Measurements from ENCODE around the gene TMEM125.

Gene TMEM125

GRCh38 chr1:43252225-43252624 lies 17.6 kb upstream of the TMEM125 start:
- no peak overlapping the region for H3K9ac ChIP-seq (ENCODE audit: low read length)
- H3K9me3 ChIP-seq (ENCODE audit: control insufficient read depth, low read length) = no peaks in the 10 kb centered on the region
- no peaks in the 10 kb centered on the region for H3K27me3 ChIP-seq (ENCODE audit: control insufficient read depth, insufficient read depth, low read length)
- H3K4me1 ChIP-seq (ENCODE audit: control insufficient read depth, insufficient read depth, low read length) = peaks cover 30% of the 10 kb centered on the region
- H3K4me3 ChIP-seq (ENCODE audit: low read length) = no peak overlapping the region
- H3K36me3 ChIP-seq (ENCODE audit: control insufficient read depth, insufficient read depth, low read length) = no peaks in the 10 kb centered on the region

GRCh38 chr1:43253173-43253572 lies 16.6 kb upstream of the TMEM125 start:
- H3K4me1 ChIP-seq (ENCODE audit: control insufficient read depth, insufficient read depth, low read length) = peaks cover 35% of the 10 kb centered on the region
- H3K4me3 ChIP-seq (ENCODE audit: low read length) = no peak overlapping the region
- H3K9me3 ChIP-seq (ENCODE audit: control insufficient read depth, low read length) = no peaks in the 10 kb centered on the region
- H3K36me3 ChIP-seq (ENCODE audit: control insufficient read depth, insufficient read depth, low read length) = no peaks in the 10 kb centered on the region
- H3K27me3 ChIP-seq (ENCODE audit: control insufficient read depth, insufficient read depth, low read length) = no peaks in the 10 kb centered on the region
- no peak overlapping the region for H3K9ac ChIP-seq (ENCODE audit: low read length)

GRCh38 chr1:43253876-43254275 lies 15.9 kb upstream of the TMEM125 start:
- H3K27me3 ChIP-seq (ENCODE audit: control insufficient read depth, insufficient read depth, low read length) = no peaks in the 10 kb centered on the region
- peaks cover 35% of the 10 kb centered on the region for H3K4me1 ChIP-seq (ENCODE audit: control insufficient read depth, insufficient read depth, low read length)
- H3K9ac ChIP-seq (ENCODE audit: low read length) = no peak overlapping the region
- H3K36me3 ChIP-seq (ENCODE audit: control insufficient read depth, insufficient read depth, low read length) = no peaks in the 10 kb centered on the region
- no peaks in the 10 kb centered on the region for H3K9me3 ChIP-seq (ENCODE audit: control insufficient read depth, low read length)
- H3K4me3 ChIP-seq (ENCODE audit: low read length) = no peak overlapping the region

- Histone ChIP-seq H3K27me3 (ENCODE audit: control insufficient read depth, insufficient read depth, low read length) (no peaks in the 10 kb centered on the region), H3K9me3 (ENCODE audit: control insufficient read depth, low read length) (no peaks in the 10 kb centered on the region), H3K36me3 (ENCODE audit: control insufficient read depth, insufficient read depth, low read length) (no peaks in the 10 kb centered on the region), H3K9ac (ENCODE audit: low read length) (no peak overlapping the region), H3K4me1 (ENCODE audit: control insufficient read depth, insufficient read depth, low read length) (peaks cover 35% of the 10 kb centered on the region), H3K4me3 (ENCODE audit: low read length) (no peak overlapping the region)
Observed at GRCh38 chr1:43255438-43256210, 14.2 kb upstream of the TMEM125 start.

GRCh38 chr1:43256675-43257570 lies 12.9 kb upstream of the TMEM125 start:
- Histone ChIP-seq H3K9me3 (ENCODE audit: control insufficient read depth, low read length) (no peaks in the 10 kb centered on the region), H3K9ac (ENCODE audit: low read length) (peak overlapping the region; percentile 19), H3K4me3 (ENCODE audit: low read length) (no peak overlapping the region)

GRCh38 chr1:43258370-43258769 lies 11.4 kb upstream of the TMEM125 start:
- H3K9me3 ChIP-seq (ENCODE audit: control insufficient read depth, low read length) = no peaks in the 10 kb centered on the region
- no peaks in the 10 kb centered on the region for H3K36me3 ChIP-seq (ENCODE audit: control insufficient read depth, insufficient read depth, low read length)
- no peak overlapping the region for H3K9ac ChIP-seq (ENCODE audit: low read length)
- peaks cover 35% of the 10 kb centered on the region for H3K4me1 ChIP-seq (ENCODE audit: control insufficient read depth, insufficient read depth, low read length)
- no peaks in the 10 kb centered on the region for H3K27me3 ChIP-seq (ENCODE audit: control insufficient read depth, insufficient read depth, low read length)
- H3K4me3 ChIP-seq (ENCODE audit: low read length) = no peak overlapping the region

More at GRCh38 chr1:43256675-43257570, 12.9 kb upstream of the TMEM125 start:
- no peaks in the 10 kb centered on the region for H3K27me3 ChIP-seq (ENCODE audit: control insufficient read depth, insufficient read depth, low read length)
- peaks cover 35% of the 10 kb centered on the region for H3K4me1 ChIP-seq (ENCODE audit: control insufficient read depth, insufficient read depth, low read length)
- no peaks in the 10 kb centered on the region for H3K36me3 ChIP-seq (ENCODE audit: control insufficient read depth, insufficient read depth, low read length)

GRCh38 chr1:43265431-43265830 lies 4.4 kb upstream of the TMEM125 start:
- H3K4me3 ChIP-seq (ENCODE audit: low read length) = no peak overlapping the region
- H3K27me3 ChIP-seq (ENCODE audit: control insufficient read depth, insufficient read depth, low read length) = no peaks in the 10 kb centered on the region
- no peak overlapping the region for H3K9ac ChIP-seq (ENCODE audit: low read length)
- H3K9me3 ChIP-seq (ENCODE audit: control insufficient read depth, low read length) = no peaks in the 10 kb centered on the region
- no peaks in the 10 kb centered on the region for H3K36me3 ChIP-seq (ENCODE audit: control insufficient read depth, insufficient read depth, low read length)
- peaks cover 14% of the 10 kb centered on the region for H3K4me1 ChIP-seq (ENCODE audit: control insufficient read depth, insufficient read depth, low read length)

GRCh38 chr1:43266881-43267280 lies 2.9 kb upstream of the TMEM125 start:
- Histone ChIP-seq H3K27me3 (ENCODE audit: control insufficient read depth, insufficient read depth, low read length) (no peaks in the 10 kb centered on the region), H3K4me3 (ENCODE audit: low read length) (no peak overlapping the region), H3K36me3 (ENCODE audit: control insufficient read depth, insufficient read depth, low read length) (no peaks in the 10 kb centered on the region), H3K9me3 (ENCODE audit: control insufficient read depth, low read length) (no peaks in the 10 kb centered on the region), H3K9ac (ENCODE audit: low read length) (no peak overlapping the region), H3K4me1 (ENCODE audit: control insufficient read depth, insufficient read depth, low read length) (peaks cover 19% of the 10 kb centered on the region)

- Histone ChIP-seq H3K27me3 (ENCODE audit: control insufficient read depth, insufficient read depth, low read length) (no peaks in the 10 kb centered on the region), H3K9ac (ENCODE audit: low read length) (no peak overlapping the region), H3K36me3 (ENCODE audit: control insufficient read depth, insufficient read depth, low read length) (no peaks in the 10 kb centered on the region), H3K9me3 (ENCODE audit: control insufficient read depth, low read length) (no peaks in the 10 kb centered on the region), H3K4me3 (ENCODE audit: low read length) (no peak overlapping the region), H3K4me1 (ENCODE audit: control insufficient read depth, insufficient read depth, low read length) (peaks cover 24% of the 10 kb centered on the region)
Observed at GRCh38 chr1:43267291-43267805, 2.4 kb upstream of the TMEM125 start.

- Histone ChIP-seq H3K27me3 (ENCODE audit: control insufficient read depth, insufficient read depth, low read length) (no peaks in the 10 kb centered on the region), H3K9ac (ENCODE audit: low read length) (no peak overlapping the region), H3K36me3 (ENCODE audit: control insufficient read depth, insufficient read depth, low read length) (no peaks in the 10 kb centered on the region), H3K9me3 (ENCODE audit: control insufficient read depth, low read length) (no peaks in the 10 kb centered on the region), H3K4me1 (ENCODE audit: control insufficient read depth, insufficient read depth, low read length) (peaks cover 24% of the 10 kb centered on the region), H3K4me3 (ENCODE audit: low read length) (no peak overlapping the region)
Observed at GRCh38 chr1:43267818-43268425, 1.9 kb upstream of the TMEM125 start.

GRCh38 chr1:43270421-43271095 lies 775 bp downstream of the TMEM125 start:
- Histone ChIP-seq H3K9me3 (ENCODE audit: control insufficient read depth, low read length) (no peaks in the 10 kb centered on the region), H3K9ac (ENCODE audit: low read length) (peak overlapping the region; percentile 65), H3K36me3 (ENCODE audit: control insufficient read depth, insufficient read depth, low read length) (no peaks in the 10 kb centered on the region), H3K4me3 (ENCODE audit: low read length) (peak overlapping the region; percentile 3), H3K27me3 (ENCODE audit: control insufficient read depth, insufficient read depth, low read length) (no peaks in the 10 kb centered on the region), H3K4me1 (ENCODE audit: control insufficient read depth, insufficient read depth, low read length) (peaks cover 41% of the 10 kb centered on the region)
